GM23338 (cell line): Measurements from ENCODE around the gene SLC7A6. TPM values are rescaled to one million over a fixed set of nuclear protein-coding genes. Genes with fewer than 3 reads are reported as not detected.

Experiments
- ATAC-seq: fragments of 200-7000 bp; cut with Tn5 transposase; 3 replicates; pipeline ENCODE4 v1.9.1; 2020
- DNase-seq: peaks from one replicate; pipeline ENCODE4 v3.0.0-alpha.2; 2015; ENCODE audit warnings: low spot score
- H2AFZ ChIP-seq: fragments of 200-600 bp; sonication (generic); 2 replicates; pipeline ENCODE4 v1.8.0; 2016; ENCODE audit warnings: antibody characterized with exemption, mild to moderate bottlenecking, moderate library complexity
- H3F3A ChIP-seq: fragments of 200-600 bp; sonication (generic); replicated peaks from 2 replicates; pipeline ENCODE4 v1.8.0; 2017; ENCODE audit warnings: antibody characterized with exemption, mixed run types, low read depth
- H3K27ac ChIP-seq: fragments of 200-600 bp; sonication (generic); 2 replicates; pipeline ENCODE4 v1.6.1; 2016; ENCODE audit warnings: low read depth
- H3K27me3 ChIP-seq: fragments of 200-600 bp; sonication (generic); 2 replicates; pipeline ENCODE4 v1.8.0; 2016; ENCODE audit warnings: mild to moderate bottlenecking, mixed run types, moderate library complexity; ENCODE audit not compliant: insufficient read depth
- H3K36me3 ChIP-seq: fragments of 200-600 bp; sonication (generic); 2 replicates; pipeline ENCODE4 v1.8.0; 2016; ENCODE audit warnings: mild to moderate bottlenecking; ENCODE audit not compliant: insufficient read depth
- H3K4me1 ChIP-seq: fragments of 200-600 bp; sonication (generic); 2 replicates; pipeline ENCODE4 v1.8.0; 2016; ENCODE audit warnings: mild to moderate bottlenecking, moderate library complexity; ENCODE audit not compliant: insufficient read depth
- H3K4me2 ChIP-seq: fragments of 200-600 bp; sonication (generic); 2 replicates; pipeline ENCODE4 v1.7.1; 2017; ENCODE audit warnings: mixed run types
- H3K4me3 ChIP-seq: fragments of 200-600 bp; sonication (generic); 2 replicates; pipeline ENCODE4 v1.6.1; 2016; ENCODE audit warnings: mixed run types
- H3K79me2 ChIP-seq: fragments of 200-600 bp; sonication (generic); replicated peaks from 2 replicates; pipeline ENCODE4 v1.8.0; 2017; ENCODE audit warnings: mild to moderate bottlenecking; ENCODE audit not compliant: insufficient read depth
- H3K9me2 ChIP-seq: fragments of 200-600 bp; sonication (generic); 2 replicates; pipeline ENCODE4 v1.8.0; 2017; ENCODE audit not compliant: insufficient read depth
- H4K20me1 ChIP-seq: fragments of 200-600 bp; sonication (generic); replicated peaks from 2 replicates; pipeline ENCODE4 v1.8.0; 2017; ENCODE audit warnings: mild to moderate bottlenecking; ENCODE audit not compliant: insufficient read depth
- H3K27ac Mint-ChIP-seq: 2 replicates; pipeline ENCODE4 v1.8.0; 2020; ENCODE audit warnings: inconsistent platforms, mild to moderate bottlenecking, moderate library complexity, mixed read lengths
- H3K27me3 Mint-ChIP-seq: 3 replicates; pipeline ENCODE4 v1.8.0; 2022; ENCODE audit warnings: low read depth, mild to moderate bottlenecking, moderate library complexity, mixed read lengths, inconsistent platforms; ENCODE audit not compliant: insufficient read depth, poor library complexity
- H3K36me3 Mint-ChIP-seq: 3 replicates; pipeline ENCODE4 v1.8.0; 2021; ENCODE audit warnings: low read depth, mild to moderate bottlenecking, inconsistent platforms, moderate library complexity, mixed read lengths
- H3K4me1 Mint-ChIP-seq: 3 replicates; pipeline ENCODE4 v1.8.0; 2020; ENCODE audit warnings: mild to moderate bottlenecking, inconsistent platforms, mixed read lengths
- H3K4me3 Mint-ChIP-seq: 3 replicates; pipeline ENCODE4 v1.8.0; 2021; ENCODE audit warnings: moderate library complexity, mild to moderate bottlenecking, inconsistent platforms, mixed read lengths
- H3K9me3 Mint-ChIP-seq: 3 replicates; pipeline ENCODE4 v1.8.0; 2020; ENCODE audit warnings: moderate library complexity, mild to moderate bottlenecking, inconsistent platforms, mixed read lengths
- CREB1 ChIP-seq: fragments of 250-450 bp; sonication (Bioruptor Pico); IDR thresholded peaks from 2 replicates; pipeline ENCODE4 v1.5.0; 2020; ENCODE audit warnings: low read depth, mild to moderate bottlenecking, moderate library complexity
- CTCF ChIP-seq, 2 experiments: fragments of 200-600 bp in 1 of 2; sonication (generic) in 1 of 2; conservative IDR thresholded peaks; 2 replicates each; pipeline versions ENCODE4 v1.5.1 to v1.6.1; 2016 to 2017; ENCODE audit warnings: antibody characterized with exemption in 2 of 2, low read depth in 2 of 2, mild to moderate bottlenecking in 2 of 2, moderate library complexity in 1 of 2
- EZH2 ChIP-seq: fragments of 200-600 bp; sonication (generic); IDR thresholded peaks from one replicate; pipeline ENCODE4 v1.8.0; 2017; ENCODE audit warnings: antibody characterized with exemption, mild to moderate bottlenecking, low read depth; ENCODE audit not compliant: unreplicated experiment
- EZH2phosphoT487 ChIP-seq: fragments of 200-600 bp; sonication (generic); IDR thresholded peaks from one replicate; pipeline ENCODE4 v1.8.1; 2018; ENCODE audit warnings: antibody characterized with exemption; ENCODE audit not compliant: unreplicated experiment
- JUNB ChIP-seq: IDR thresholded peaks from one replicate; pipeline ENCODE4 v1.6.1; 2016; ENCODE audit warnings: antibody characterized with exemption; ENCODE audit not compliant: unreplicated experiment
- NANOG ChIP-seq: IDR thresholded peaks from 2 replicates; pipeline ENCODE4 v1.6.1; 2016; ENCODE audit warnings: antibody characterized with exemption, borderline replicate concordance
- POLR2AphosphoS5 ChIP-seq: IDR thresholded peaks from 2 replicates; pipeline ENCODE4 v1.6.1; 2016; ENCODE audit warnings: antibody characterized with exemption, low read depth
- REST ChIP-seq: IDR thresholded peaks from one replicate; pipeline ENCODE4 v1.6.1; 2018; ENCODE audit warnings: antibody characterized with exemption; ENCODE audit not compliant: unreplicated experiment
- ZNF331 ChIP-seq: fragments of 250-450 bp; sonication (Bioruptor Pico); IDR thresholded peaks from 2 replicates; pipeline ENCODE4 v1.5.0; 2020; ENCODE audit warnings: low read depth, mild to moderate bottlenecking, moderate library complexity
- polyA plus RNA-seq: library from polyadenylated mRNA; unstranded; fragments of >200 nt; fragmentation: Nextera tagmentation; extraction: Ambion mirVana; gene quantifications from 2 replicates; pipeline ENCODE4 v1.2.1, GENCODE V29; 2016
- total RNA-seq: library from RNA; depleted of rRNA; stranded (reverse); fragments of >200 nt; shearing (Covaris generic); gene quantifications from 2 replicates; pipeline ENCODE4 v1.2.3, GENCODE V29; 2014
- TF ChIP-seq, protein P1 (sequence below): IDR thresholded peaks from 2 replicates; pipeline ENCODE4 v1.6.1; 2016; ENCODE audit warnings: antibody characterized with exemption

The SLC7A6 gene
- total and polyA plus RNA-seq, 2 experiments from 2014 or later: 16.6 to 30.9 TPM

DNA sequence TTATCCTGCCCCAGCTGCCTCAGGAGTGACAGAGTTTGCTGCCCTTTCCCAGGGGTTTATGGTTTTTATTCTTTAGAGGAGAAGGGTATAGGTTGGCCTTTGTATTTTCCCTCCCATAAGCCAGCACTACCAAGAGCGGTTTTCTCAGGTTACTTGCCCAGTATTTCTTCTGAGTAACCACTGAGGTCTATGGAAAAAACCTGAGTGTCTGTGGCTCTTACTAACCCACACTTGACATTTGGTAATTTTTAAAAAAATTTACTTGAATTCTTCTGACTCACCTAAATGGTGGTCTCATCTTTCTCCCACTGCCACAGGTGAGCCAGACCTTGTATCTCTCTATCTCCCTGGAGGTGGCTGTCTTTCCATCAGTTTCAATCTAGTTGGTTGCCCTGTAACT lies 6.0 kb downstream of the SLC7A6 start (continued):
- no peak for TF ChIP-seq CTCF (conservative IDR thresholded peaks at IDR 0.05; ENCODE audit: low read depth in 2 of 2)

DNA sequence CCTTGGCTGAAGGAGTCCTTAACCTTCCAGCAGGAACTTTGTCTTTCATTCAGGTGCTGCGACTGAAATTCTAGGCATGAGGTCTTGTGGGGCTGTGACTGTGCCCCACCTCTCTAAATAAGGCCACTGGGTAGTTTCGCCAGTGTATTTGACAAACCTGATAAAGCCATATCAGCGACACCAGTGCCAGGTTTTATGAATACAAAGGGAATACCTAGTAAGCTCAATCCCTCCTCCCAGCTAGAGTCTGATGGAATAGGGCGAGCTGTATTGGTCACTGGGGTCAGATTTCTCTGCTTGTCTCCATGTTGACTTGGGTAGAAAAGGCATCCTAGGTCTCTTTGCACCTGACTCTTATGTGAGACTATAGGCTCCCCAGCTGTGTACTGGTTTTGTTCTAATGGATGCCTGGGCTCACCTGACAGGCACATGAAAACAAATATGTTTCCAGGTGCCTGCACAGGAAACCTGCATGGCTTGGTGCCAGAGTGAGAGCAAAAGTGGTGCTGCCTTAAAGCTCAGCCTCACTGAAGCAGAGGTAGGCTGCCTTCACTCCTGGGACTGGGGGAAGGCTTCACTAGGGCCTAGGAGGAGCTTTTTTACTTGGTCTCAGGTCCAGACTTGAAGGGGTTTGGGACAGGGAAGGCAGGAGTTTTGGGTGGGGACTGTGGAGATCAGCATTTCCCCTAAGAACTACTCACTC lies 8.3 kb downstream of the SLC7A6 start:
- H3K79me2 ChIP-seq: peaks cover 52% of the 10 kb centered on the region
- TF ChIP-seq CREB1 (CRISPR knock-in tag): no peak
- no peak for TF ChIP-seq EZH2
- no peak for TF ChIP-seq NANOG
- TF ChIP-seq POLR2AphosphoS5: no peak
- TF ChIP-seq ZNF331 (CRISPR knock-in tag): no peak
- TF ChIP-seq, protein P1, sequence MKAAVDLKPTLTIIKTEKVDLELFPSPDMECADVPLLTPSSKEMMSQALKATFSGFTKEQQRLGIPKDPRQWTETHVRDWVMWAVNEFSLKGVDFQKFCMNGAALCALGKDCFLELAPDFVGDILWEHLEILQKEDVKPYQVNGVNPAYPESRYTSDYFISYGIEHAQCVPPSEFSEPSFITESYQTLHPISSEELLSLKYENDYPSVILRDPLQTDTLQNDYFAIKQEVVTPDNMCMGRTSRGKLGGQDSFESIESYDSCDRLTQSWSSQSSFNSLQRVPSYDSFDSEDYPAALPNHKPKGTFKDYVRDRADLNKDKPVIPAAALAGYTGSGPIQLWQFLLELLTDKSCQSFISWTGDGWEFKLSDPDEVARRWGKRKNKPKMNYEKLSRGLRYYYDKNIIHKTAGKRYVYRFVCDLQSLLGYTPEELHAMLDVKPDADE: no peak
- TF ChIP-seq JUNB: no peak
- no peak for TF ChIP-seq EZH2phosphoT487
- no peak for TF ChIP-seq REST
- no peak for TF ChIP-seq CTCF (conservative IDR thresholded peaks at IDR 0.05; ENCODE audit: low read depth in 2 of 2)

More for the DNA sequence above, 8.3 kb downstream of the SLC7A6 start:
- no peak overlapping the region for H3K27ac ChIP-seq
- peaks cover 5% of the 10 kb centered on the region for H3K27me3 Mint-ChIP-seq
- no peaks in the 10 kb centered on the region for H3F3A ChIP-seq
- H3K4me1 Mint-ChIP-seq: peaks cover 15% of the 10 kb centered on the region
- DNase-seq (no peak), ATAC-seq (no peak; the same call in 2 of the 3 replicates)
- H4K20me1 ChIP-seq: peaks cover 13% of the 10 kb centered on the region
- no peaks in the 10 kb centered on the region for H3K27me3 ChIP-seq
- peaks cover 15% of the 10 kb centered on the region for H3K4me1 ChIP-seq
- no peak overlapping the region for H3K4me2 ChIP-seq
- peaks cover 24% of the 10 kb centered on the region for H3K36me3 Mint-ChIP-seq
- no peak overlapping the region for H2AFZ ChIP-seq
- H3K4me3 Mint-ChIP-seq: no peak overlapping the region
- no peaks in the 10 kb centered on the region for H3K9me2 ChIP-seq
- no peak overlapping the region for H3K4me3 ChIP-seq
- H3K27ac Mint-ChIP-seq: peak overlapping the region; percentile 66
- H3K36me3 ChIP-seq: no peaks in the 10 kb centered on the region
- no peaks in the 10 kb centered on the region for H3K9me3 Mint-ChIP-seq
